Measurements from ENCODE around the gene TSPAN7.

GRCh38 chrX:38516196-38516774 lies 45.1 kb upstream of the TSPAN7 start:
- TF ChIP-seq POLR2A (IDR thresholded peaks at IDR 0.05; ENCODE audit: low read length), result no peak
- no peak for TF ChIP-seq GATA1 (IDR thresholded peaks at IDR 0.05; ENCODE audit: low read depth, low read length)
